GM10847 (cell line): ENCODE data around the gene ANTKMT.

Source experiments
- POLR2A ChIP-seq: IDR thresholded peaks from 2 replicates; pipeline ENCODE4 v1.6.1; 2011; ENCODE audit not compliant: insufficient read length; ENCODE audit errors: extremely low read depth

ANTKMT gene

DNA sequence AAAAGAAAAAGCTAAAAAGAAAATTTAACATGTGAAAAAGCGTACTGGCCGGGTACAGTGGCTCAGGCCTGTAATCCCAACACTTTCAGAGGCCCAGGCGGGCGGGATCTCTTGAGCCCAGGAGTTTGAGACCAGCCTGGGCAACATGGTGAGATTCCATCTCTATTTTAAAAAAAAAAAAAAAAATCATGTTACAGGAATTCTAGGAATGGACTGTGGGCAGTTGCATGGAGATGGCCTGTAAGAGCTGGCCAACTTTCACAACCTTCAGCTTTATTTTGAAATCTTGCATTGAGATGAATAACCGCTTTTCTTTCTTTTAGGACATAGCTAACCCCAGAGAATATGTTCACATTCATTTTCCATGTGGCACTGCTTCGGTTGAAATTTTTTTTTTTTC lies 28.1 kb downstream of the ANTKMT start:
- TF ChIP-seq POLR2A: no peak

DNA sequence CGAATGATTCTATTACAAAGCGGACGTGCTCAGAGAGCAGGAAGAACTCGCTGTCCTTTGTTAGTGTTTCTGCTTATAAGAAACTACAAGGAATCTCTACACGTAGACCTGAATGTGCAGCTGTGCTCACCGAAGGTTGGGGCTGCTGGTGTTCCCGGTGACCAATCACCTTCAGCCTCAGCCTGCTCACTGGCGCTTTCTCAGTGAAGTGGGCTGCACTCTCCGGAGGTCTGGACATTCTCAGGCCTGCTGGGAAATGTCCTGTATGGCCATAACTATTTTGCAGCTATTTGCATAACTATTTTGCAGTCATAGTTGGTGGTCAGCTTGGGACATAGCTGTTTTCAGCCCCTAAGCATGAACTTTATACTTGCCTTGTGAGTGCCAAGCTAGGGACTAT lies 29.5 kb downstream of the ANTKMT start:
- no peak for TF ChIP-seq POLR2A

GRCh38 chr16:751152-752006 lies 30.4 kb downstream of the ANTKMT start:
- no peak for TF ChIP-seq POLR2A

DNA sequence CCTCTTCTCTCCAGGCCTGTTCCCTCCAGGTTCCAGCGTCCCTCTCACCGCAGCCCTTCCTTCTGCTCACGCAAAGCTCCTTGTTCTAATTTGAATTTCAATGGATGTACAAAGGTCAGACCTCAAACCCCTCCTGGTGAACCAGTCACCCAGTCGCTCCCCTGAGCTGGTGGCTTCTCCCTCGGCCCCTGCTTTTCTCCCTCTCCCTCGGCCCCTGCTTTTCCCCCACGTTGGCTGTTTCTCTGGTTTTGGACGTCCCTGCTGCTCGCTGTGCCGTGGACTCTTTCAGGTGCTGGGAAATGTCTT lies 31.0 kb downstream of the ANTKMT start:
- no peak for TF ChIP-seq POLR2A

GRCh38 chr16:754656-755055 lies 33.7 kb downstream of the ANTKMT start:
- no peak for TF ChIP-seq POLR2A

- no peak for TF ChIP-seq POLR2A
These were observed 35.5 kb downstream of the ANTKMT start for GRCh38 chr16:756428-756827.

DNA sequence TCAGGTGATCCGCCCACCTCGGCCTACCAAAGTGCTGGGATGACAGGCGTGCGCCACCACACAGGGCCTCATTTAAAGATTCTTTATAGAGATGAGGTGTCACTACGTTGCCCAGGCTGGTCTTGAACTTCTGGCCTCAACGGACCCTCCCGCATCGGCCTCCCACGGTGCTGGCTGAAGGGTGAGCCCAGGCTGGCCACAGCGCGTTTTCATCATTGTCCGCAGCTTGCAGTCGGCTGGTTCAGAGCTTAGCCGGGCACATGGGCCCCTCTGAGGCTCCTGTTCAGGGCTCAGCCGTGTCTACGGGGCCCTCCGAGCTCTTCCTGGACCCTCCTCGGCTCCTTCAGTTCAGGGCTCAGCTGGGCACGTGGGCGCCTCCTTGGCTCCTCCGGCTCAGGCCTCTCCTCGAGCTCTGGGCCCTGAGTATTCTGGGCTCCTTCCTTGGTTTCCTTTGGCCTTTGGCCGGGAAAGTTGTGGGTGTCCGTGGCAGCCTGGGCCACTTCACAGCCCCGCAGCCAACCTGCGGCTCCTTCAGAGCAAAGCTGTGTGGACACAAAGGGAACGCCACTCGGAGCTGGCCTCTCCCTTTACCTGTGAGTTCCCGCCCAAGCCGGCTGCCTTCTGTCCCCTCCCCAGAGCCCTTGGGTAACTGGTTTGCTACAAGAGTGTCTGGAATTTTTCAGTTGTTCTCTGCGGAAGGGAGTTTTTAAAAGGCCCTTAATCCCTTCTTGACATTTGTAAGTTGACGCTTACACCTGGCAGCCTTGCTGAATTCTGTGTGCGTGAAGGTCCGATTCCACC lies 38.4 kb downstream of the ANTKMT start:
- no peak for TF ChIP-seq POLR2A

GRCh38 chr16:760065-760464 lies 39.1 kb downstream of the ANTKMT start:
- TF ChIP-seq POLR2A: no peak

DNA sequence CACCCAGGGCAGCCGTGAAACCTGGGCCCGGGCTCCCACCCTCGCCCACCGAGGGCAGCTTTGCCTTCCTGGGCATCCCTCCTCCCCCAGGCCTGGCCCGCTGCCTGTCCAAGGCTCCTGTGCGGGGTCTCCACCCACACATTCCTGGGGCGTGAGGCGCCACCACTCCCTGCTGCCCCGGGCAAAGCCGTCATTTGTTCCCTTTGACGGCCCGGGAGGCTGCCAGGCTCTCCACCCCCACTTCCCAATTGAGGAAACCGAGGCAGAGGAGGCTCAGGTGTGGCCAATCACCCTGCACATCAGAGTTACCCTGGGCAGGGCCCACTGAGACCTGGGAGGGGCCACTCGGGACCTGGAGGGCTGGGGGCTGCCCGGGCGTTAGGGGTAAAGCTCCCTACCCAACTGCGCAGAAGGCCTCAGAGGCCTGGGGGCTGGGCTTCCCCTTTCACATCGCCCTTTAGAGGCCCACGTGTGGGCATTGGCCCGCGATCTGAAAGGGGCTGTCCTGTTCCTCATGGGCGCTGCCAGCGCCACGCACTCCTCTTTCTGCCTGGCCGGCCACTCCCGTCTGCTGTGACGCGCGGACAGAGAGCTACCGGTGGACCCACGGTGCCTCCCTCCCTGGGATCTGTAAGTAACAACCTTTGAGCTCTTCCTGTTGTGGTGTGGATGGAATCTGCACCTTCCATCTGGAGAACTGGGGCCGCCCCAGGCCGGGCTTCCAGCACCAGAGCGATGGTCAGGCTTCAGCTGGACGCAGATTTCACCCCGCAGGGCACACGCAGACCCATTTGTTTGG lies 39.8 kb downstream of the ANTKMT start, which contains the start of gene MSLN:
MSLN (plus strand) TSS at position 190 of the 799 bp plus-strand sequence. CDS start 1,947 bp downstream, outside the sequence.
- TF ChIP-seq POLR2A: no peak

DNA sequence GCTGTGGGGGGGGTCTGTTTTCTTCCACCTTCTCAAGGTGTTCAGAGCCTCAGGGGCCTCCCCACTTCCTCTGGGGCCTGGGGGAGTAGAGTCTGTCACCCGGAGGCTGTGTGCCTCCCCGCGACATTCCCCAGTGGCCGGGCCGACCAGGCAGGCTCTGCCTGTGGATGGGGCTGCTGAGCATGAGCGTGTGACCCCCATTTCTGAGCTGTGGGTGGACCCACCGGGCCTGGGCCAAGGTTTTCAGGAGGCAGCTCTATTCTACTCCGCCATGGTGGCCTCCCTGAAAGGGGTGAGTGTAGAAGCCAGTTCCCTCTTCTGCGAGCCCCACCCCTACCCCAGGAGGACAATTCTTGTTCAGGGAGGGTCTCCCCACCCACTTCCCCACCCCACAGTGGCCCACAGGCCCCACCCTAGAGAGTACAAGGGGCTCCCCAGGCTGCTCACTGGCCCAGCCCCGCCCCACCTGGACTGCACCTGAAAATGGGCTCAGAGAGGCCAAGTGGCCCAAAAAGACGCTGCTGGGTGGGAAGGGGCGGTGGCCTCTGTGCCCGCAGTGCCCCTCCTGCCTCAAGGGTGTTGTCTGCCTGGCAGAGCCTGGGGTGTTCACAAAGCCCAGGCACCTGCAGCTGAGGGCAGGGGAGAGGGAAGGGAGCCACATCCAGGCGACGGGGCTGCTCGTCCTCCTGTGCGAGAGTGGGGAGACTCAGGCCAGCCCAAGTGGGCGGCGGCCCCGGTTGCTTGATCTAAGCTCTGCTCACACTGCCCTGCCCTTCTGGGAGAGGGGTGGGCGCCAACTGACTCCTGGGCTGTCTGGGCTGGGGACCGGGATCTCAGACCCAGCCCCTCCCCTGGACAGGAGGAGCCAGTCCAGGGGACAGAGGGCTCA lies 40.9 kb downstream of the ANTKMT start:
- no peak for TF ChIP-seq POLR2A

DNA sequence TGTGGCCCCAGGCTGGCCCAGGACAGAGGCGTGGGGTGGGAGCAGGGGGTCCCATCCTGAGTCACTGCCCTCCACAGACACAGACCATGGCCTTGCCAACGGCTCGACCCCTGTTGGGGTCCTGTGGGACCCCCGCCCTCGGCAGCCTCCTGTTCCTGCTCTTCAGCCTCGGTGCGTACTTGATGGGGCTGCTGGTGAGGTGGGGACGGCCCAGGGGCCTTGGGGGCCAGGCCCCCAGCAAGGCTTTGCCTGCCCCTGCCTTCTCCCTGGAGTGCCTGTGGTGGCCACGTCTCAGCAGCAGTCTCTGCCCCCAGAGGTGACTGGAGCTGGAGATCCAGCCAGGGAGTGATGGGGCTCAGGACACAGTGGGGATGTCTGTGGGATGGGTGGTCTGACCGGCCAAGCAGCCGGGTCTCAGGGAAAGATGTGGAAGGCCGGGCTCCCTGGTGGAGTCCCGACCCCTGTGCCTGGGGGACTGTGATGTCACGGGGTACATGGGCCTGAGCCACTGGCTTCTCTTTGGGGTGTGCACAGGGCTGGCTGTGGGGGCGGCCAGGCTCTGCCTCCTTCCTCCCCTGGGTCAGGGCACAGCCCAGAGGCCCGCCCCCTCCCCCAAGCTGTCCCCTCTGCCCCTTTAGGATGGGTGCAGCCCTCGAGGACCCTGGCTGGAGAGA lies 41.8 kb downstream of the ANTKMT start:
- TF ChIP-seq POLR2A: no peak

DNA sequence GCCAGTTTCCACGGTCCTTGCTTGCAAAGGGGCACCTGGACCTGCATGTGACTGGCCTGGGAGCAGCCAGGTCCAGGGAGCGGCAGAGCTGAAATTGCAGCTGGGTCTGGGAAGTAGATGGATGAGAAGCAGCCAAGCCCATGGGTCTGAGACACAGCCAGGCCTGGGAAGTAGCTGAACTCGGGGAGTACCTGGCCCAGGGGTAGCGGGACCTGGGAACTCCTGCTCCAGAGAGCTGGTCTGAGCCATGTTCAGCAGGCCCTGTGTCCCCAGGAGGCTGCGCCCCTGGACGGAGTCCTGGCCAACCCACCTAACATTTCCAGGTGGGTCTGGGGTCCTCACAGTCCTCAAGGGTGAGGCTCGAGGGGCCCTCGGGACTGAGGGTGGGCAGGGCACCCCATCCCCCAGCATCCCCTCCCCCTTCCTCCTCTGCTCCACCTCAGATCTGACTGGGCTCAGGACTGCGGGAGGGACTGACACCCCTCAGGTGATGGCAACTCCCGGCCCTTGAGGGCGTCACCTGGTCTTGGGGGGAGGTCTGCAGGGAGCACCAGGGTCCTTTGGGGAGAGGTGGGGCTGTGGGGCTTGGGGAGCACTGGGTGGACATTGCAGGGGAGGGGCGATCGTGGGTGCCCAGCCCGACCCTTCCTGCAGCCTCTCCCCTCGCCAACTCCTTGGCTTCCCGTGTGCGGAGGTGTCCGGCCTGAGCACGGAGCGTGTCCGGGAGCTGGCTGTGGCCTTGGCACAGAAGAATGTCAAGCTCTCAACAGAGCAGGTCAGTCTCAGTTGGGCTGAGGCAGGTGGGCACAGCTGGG lies 42.6 kb downstream of the ANTKMT start:
- no peak for TF ChIP-seq POLR2A

DNA sequence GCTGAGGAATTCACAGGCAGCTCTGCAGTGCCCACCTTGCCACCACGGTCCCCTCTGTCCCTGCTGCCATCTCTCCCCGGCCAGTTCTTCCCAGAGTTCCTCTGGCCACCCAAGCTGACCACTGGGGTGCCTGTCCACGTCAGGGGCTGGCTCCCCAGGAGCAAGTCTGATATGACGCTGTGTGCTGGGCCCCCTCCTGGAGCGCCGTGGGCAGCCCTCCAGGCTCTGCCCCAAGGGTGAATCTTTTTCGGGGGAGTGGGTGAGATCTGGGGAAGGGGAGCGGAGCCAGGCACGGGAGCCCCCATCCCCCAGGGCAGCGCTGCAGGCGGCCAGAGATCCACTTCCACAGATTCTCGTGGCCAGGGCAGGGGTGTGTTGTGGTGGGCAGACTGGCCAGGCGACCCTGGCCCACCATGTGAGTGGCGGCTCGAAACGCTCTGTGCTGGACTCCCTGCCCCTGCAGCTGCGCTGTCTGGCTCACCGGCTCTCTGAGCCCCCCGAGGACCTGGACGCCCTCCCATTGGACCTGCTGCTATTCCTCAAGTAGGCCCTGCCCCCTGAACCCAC lies 43.3 kb downstream of the ANTKMT start:
- no peak for TF ChIP-seq POLR2A
